Measurements from ENCODE around the gene UBXN11. TPM values are rescaled to one million over a fixed set of nuclear protein-coding genes. Genes with fewer than 3 reads are reported as not detected.

The UBXN11 gene
- total and polyA plus RNA-seq, 2 of the 13 experiments (the other 11 are each of a cell fraction or from before 2014, with no cell fraction given) = 9.3 to 10.4 TPM

- peak; percentile 50 for TF ChIP-seq KDM2A (CRISPR knock-in tag; IDR thresholded peaks at IDR 0.05; ENCODE audit: borderline replicate concordance, low read depth)
- no peak for TF ChIP-seq NCOA5 (CRISPR knock-in tag; IDR thresholded peaks at IDR 0.05)
- TF ChIP-seq SIX4 (CRISPR knock-in tag; IDR thresholded peaks at IDR 0.05) = no peak
- 0 out of 2 replicates have a peak, but pooled peaks have one; percentile 44 for TF ChIP-seq ZNF891 (CRISPR knock-in tag; IDR thresholded peaks at IDR 0.05)
- TF ChIP-seq RFX1 (IDR thresholded peaks at IDR 0.05) = peak; percentile 89
- no peak for TF ChIP-seq MTERF4 (CRISPR knock-in tag; IDR thresholded peaks at IDR 0.05)
- TF ChIP-seq ZNF589 (CRISPR knock-in tag; conservative IDR thresholded peaks at IDR 0.05) = no peak
- no peak for TF ChIP-seq SALL2 (CRISPR knock-in tag; IDR thresholded peaks at IDR 0.05)
- no peak for TF ChIP-seq ARNTL (CRISPR knock-in tag; IDR thresholded peaks at IDR 0.05)
- no peak for TF ChIP-seq THYN1 (CRISPR knock-in tag; IDR thresholded peaks at IDR 0.05; ENCODE audit: borderline replicate concordance, low read depth)
- 0 out of 2 replicates have a peak, but pooled peaks have one; percentile 19 for TF ChIP-seq ZSCAN31 (CRISPR knock-in tag; IDR thresholded peaks at IDR 0.05; ENCODE audit: low read depth)
- no peak for TF ChIP-seq AFF4 (CRISPR knock-in tag; IDR thresholded peaks at IDR 0.05)
- TF ChIP-seq U2AF1 (optimal IDR thresholded peaks at IDR 0.05; ENCODE audit: low read depth, low read length) = no peak
- TF ChIP-seq, protein P1, sequence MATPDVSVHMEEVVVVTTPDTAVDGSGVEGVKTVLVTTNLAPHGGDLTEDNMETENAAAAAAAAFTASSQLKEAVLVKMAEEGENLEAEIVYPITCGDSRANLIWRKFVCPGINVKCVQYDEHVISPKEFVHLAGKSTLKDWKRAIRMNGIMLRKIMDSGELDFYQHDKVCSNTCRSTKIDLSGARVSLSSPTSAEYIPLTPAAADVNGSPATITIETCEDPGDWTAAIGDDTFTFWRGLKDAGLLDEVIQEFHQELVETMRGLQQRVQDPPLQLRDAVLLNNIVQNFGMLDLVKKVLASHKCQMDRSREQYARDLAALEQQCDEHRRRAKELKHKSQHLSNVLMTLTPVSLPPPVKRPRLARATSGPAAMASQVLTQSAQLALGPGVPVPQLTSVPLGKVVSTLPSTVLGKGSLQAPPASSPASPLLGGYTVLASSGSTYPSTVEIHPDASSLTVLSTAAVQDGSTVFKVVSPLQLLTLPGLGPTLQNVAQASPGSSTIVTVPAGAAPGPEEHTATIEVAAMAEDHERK (CRISPR knock-in tag; IDR thresholded peaks at IDR 0.05; ENCODE audit: low read depth) = no peak
- TF ChIP-seq MIXL1 (CRISPR knock-in tag; IDR thresholded peaks at IDR 0.05) = no peak
- TF ChIP-seq DPF2 (CRISPR knock-in tag; IDR thresholded peaks at IDR 0.05; ENCODE audit: borderline replicate concordance, low read depth) = no peak
- no peak for TF ChIP-seq ZNF883 (CRISPR knock-in tag; IDR thresholded peaks at IDR 0.05; ENCODE audit: not compliant biosample characterization)
- TF ChIP-seq KLF15 (CRISPR knock-in tag; IDR thresholded peaks at IDR 0.05; ENCODE audit: borderline replicate concordance) = no peak
- TF ChIP-seq HNRNPUL1 (IDR thresholded peaks at IDR 0.05; ENCODE audit: low read depth, low read length) = no peak
- TF ChIP-seq MZF1 (CRISPR knock-in tag; IDR thresholded peaks at IDR 0.05; ENCODE audit: borderline replicate concordance) = no peak
- no peak for TF ChIP-seq JUNB (CRISPR knock-in tag; IDR thresholded peaks at IDR 0.05; ENCODE audit: borderline replicate concordance)
- TF ChIP-seq E2F1 (CRISPR knock-in tag; IDR thresholded peaks at IDR 0.05) = peak; percentile 95
- no peak for TF ChIP-seq DNMT3B (CRISPR knock-in tag; conservative IDR thresholded peaks at IDR 0.05)
These were observed at the start of gene UBXN11 (continued) for GRCh38 chr1:26306290-26307229.
